ENCODE results near the gene ETV6. TPM values are rescaled to one million over a fixed set of nuclear protein-coding genes. Genes with fewer than 3 reads are reported as not detected.

ETV6 gene
- total RNA-seq, 1 donor from 2014 or later: 72.7 TPM

- intact Hi-C loops (cut with micrococcal nuclease): no loop called here
Measured at GRCh38 chr12:11714626-11715025, 65.2 kb downstream of the ETV6 start.

GRCh38 chr12:11715621-11716020 lies 66.1 kb downstream of the ETV6 start:
- intact Hi-C loops (cut with micrococcal nuclease): no loop called here

- intact Hi-C loops (cut with micrococcal nuclease): no loop called here
Measured at GRCh38 chr12:11716794-11717518, 67.5 kb downstream of the ETV6 start.

GRCh38 chr12:11717519-11717961 lies 68.1 kb downstream of the ETV6 start:
- intact Hi-C loops (cut with micrococcal nuclease): no loop called here

- intact Hi-C loops (cut with micrococcal nuclease): no loop called here
Measured at GRCh38 chr12:11718105-11718504, 68.6 kb downstream of the ETV6 start.

- intact Hi-C loops (cut with micrococcal nuclease): no loop called here
Measured at GRCh38 chr12:11718768-11719253, 69.3 kb downstream of the ETV6 start.

GRCh38 chr12:11719678-11720099 lies 70.2 kb downstream of the ETV6 start:
- intact Hi-C loops (cut with micrococcal nuclease): no loop called here

GRCh38 chr12:11722071-11722470 lies 72.6 kb downstream of the ETV6 start:
- intact Hi-C loops (cut with micrococcal nuclease): no loop called here

GRCh38 chr12:11722578-11723138 lies 73.2 kb downstream of the ETV6 start:
- intact Hi-C loops (cut with micrococcal nuclease): no loop called here

- intact Hi-C loops (cut with micrococcal nuclease): no loop called here
Measured at GRCh38 chr12:11723993-11724392, 74.5 kb downstream of the ETV6 start.

GRCh38 chr12:11724888-11725311 lies 75.4 kb downstream of the ETV6 start:
- intact Hi-C loops (cut with micrococcal nuclease): loop anchor here (5.0 kb wide), 1 partner anchor 307 kb away; no protein-coding TSS in a partner anchor

- intact Hi-C loops (cut with micrococcal nuclease): loop anchor here (5.0 kb wide), 1 partner anchor 307 kb away; no protein-coding TSS in a partner anchor
Measured at GRCh38 chr12:11725686-11726085, 76.2 kb downstream of the ETV6 start.

GRCh38 chr12:11726659-11727058 lies 77.2 kb downstream of the ETV6 start:
- intact Hi-C loops (cut with micrococcal nuclease): loop anchor here (5.0 kb wide), 1 partner anchor 306 kb away; no protein-coding TSS in a partner anchor

- intact Hi-C loops (cut with micrococcal nuclease): loop anchor here (5.0 kb wide), 1 partner anchor 305 kb away; no protein-coding TSS in a partner anchor
Measured at GRCh38 chr12:11727133-11727664, 77.7 kb downstream of the ETV6 start.

- intact Hi-C loops (cut with micrococcal nuclease): loop anchor here (5.0 kb wide), 1 partner anchor 304 kb away; no protein-coding TSS in a partner anchor
Measured at GRCh38 chr12:11728154-11728755, 78.8 kb downstream of the ETV6 start.

GRCh38 chr12:11729008-11729407 lies 79.5 kb downstream of the ETV6 start:
- intact Hi-C loops (cut with micrococcal nuclease): loop anchor here (5.0 kb wide), 1 partner anchor 303 kb away; no protein-coding TSS in a partner anchor

GRCh38 chr12:11729439-11730150 lies 80.1 kb downstream of the ETV6 start:
- intact Hi-C loops (cut with micrococcal nuclease): loop anchor here (5.0 kb wide), 4 partner anchors 83 to 303 kb away; no protein-coding TSS in a partner anchor

GRCh38 chr12:11730299-11731041 lies 81.0 kb downstream of the ETV6 start:
- intact Hi-C loops (cut with micrococcal nuclease): loop anchor here (1.0 to 5.0 kb wide), 6 partner anchors 36 to 280 kb away; partner anchors contain the start of gene ETV6

GRCh38 chr12:11731042-11731357 lies 81.5 kb downstream of the ETV6 start:
- intact Hi-C loops (cut with micrococcal nuclease): loop anchor here (1.0 to 5.0 kb wide), 6 partner anchors 35 to 279 kb away; partner anchors contain the start of gene ETV6

GRCh38 chr12:11731455-11731854 lies 82.0 kb downstream of the ETV6 start:
- intact Hi-C loops (cut with micrococcal nuclease): loop anchor here (1.0 to 5.0 kb wide), 6 partner anchors 35 to 279 kb away; partner anchors contain the start of gene ETV6

All from T-helper 1 cell treated with Interleukin-12 subunit alpha and Interleukin-12 subunit beta and Interleukin-4 antibody, amounts not matched to agents 30 ng/mL and 1 ng/mL, for 36 hours (primary cell).